HG03039 (cell line): ENCODE data around the gene RNF26.

Experiments
- ATAC-seq: cut with Tn5 transposase; IDR thresholded peaks from one replicate; pipeline ENCODE4 v1.9.1; 2021; ENCODE audit warnings: mild to moderate bottlenecking, moderate library complexity; ENCODE audit not compliant: unreplicated experiment

RNF26 gene

GRCh38 chr11:119335655-119336543, 1.6 kb downstream of the RNF26 start:
- ATAC-seq = no peak

DNA sequence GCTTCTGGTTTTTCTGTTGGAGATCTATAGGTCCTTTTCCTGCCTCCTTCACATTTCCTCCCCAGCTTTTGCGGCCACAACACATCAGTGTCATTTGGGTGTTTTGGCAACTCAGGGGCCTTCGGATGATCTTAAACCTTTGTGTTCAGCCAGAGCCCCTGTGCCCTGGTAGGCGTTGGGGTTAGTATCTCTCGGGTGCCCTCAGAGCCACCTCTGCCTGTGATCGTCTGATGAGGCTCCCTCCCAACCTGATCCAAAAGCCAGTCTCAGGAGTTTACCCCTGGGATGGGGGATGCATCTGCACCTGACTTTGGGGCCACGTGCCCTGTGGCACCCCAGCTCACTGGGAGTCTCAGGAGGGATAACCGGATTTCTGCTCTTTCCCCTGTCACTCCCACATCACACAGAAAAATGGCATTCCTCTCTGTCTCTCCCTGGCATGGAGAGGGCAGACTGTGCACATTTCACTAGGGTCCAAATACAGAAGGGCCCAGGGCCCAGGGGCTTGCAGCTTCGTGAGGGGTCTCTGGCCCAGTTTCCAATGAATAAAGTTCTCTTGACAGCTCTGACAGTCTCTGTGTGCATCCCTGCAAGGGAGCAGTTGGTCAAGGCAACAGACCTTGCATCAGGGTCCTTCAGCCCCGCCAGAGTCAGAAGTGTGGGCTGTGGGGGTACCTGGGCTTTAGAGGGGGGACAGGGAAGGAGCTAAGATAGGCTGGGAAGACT, 2.6 kb downstream of the RNF26 start:
- no peak for ATAC-seq

DNA sequence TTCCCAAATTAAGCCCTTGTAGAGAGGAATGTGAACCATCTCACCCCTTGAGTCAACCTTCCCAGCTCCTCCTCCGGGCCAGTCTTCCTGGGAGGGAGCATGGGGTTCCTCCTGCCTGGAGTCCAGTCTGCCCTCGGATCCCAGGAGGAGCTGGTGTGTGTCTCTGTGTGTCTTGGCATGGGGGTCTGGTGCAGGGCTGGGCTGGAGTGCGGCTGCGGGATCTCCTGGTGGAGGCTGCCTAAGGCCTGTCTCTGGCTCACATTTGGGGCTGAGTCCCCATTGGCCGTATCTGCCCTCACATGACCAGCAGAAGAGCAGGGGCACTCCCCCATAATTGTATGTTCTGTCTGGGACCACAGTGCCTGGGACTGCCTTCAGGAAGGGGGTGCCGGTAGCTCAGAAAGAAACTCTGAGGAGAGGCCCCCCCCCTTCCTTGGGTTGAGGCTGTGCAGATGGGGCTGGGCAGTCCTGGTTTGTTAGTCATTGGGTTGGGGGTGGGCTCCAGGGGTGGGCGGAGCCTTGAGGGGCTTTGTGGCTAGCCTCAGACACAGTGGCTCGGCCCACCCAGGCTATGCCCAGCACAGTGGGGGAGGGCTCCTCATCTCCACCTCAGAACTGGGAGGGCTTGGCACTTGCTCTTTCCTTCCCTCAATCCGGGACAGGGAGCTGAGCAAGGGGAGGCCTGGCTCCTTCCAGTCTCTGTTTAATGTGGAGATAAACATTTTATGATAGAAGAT, 3.4 kb downstream of the RNF26 start:
- ATAC-seq = no peak

- no peak for ATAC-seq
Observed at GRCh38 chr11:119338318-119338890, 4.1 kb downstream of the RNF26 start.

DNA sequence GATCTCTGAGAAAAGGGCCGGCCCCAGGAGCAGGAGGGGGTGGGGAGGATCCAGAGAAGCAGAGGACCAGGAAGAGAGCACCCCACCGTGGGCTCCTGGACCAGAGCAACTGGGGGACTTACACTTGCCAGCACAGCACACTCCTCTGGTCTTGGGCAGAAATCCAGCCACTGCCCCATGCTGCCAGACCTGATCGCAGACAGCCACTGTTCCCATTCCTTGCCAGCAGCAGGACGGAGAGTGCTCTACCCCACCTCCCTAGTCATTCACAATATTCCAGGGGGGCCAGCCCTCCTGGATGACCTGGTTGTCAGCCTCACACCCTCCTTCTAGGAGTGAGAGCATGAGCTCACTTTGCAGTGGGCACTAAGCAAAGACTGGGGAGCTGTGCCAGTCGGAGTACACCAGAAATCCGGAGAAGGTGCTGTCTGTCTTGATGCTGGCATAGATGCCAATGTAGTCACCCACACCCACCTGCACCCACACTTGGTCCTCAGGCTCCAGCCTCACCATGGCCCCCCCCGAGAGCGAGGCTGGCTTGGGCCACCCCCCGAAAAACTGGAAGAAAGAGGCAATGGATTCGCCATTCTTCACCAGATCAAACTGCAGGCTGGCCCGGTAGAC, 4.8 kb downstream of the RNF26 start:
- no peak for ATAC-seq

DNA sequence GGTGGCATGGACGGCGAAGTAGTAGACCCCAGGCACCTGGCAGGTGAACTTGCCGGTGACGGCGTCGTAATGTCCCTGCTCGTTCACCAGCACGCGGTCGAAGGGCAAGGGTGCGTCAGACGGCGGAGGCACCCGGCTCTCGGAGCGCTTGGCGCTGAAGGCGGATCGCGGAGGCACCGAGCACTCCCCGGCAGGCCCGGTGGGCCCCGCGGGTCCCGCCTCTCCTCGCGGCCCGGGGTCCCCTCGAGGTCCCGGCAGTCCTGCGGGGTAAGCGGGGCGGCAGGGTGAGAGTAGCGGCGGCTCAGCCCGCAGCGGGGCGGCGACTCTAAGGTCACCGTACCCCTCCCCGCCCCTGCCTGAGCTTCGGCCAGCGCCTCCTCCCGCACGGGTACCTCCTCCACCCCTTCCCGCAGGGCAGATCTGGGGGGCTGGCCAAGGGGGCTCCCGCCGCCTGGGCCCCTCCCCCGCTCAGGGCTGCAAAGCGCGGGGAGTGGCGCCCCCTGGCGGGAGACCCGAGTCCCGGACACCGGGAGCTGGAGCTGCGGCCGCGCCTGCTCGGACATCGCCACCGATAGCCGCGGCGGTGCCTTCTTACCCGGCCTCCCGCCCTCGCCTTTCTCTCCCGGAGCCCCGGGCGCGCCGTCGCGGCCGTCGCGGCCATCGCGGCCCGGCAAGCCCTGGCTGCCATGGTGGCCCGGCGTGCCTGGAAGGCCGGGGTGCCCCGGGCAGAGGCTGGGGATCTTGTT, 5.4 kb downstream of the RNF26 start:
- no peak for ATAC-seq

- ATAC-seq = no peak
Observed at GRCh38 chr11:119340335-119341221, 6.3 kb downstream of the RNF26 start, which contains the start of gene C1QTNF5. Gene C1QTNF5, minus strand, starts transcription at chr11:119340883. Its CDS starts 486 bp downstream, at chr11:119340397.

DNA sequence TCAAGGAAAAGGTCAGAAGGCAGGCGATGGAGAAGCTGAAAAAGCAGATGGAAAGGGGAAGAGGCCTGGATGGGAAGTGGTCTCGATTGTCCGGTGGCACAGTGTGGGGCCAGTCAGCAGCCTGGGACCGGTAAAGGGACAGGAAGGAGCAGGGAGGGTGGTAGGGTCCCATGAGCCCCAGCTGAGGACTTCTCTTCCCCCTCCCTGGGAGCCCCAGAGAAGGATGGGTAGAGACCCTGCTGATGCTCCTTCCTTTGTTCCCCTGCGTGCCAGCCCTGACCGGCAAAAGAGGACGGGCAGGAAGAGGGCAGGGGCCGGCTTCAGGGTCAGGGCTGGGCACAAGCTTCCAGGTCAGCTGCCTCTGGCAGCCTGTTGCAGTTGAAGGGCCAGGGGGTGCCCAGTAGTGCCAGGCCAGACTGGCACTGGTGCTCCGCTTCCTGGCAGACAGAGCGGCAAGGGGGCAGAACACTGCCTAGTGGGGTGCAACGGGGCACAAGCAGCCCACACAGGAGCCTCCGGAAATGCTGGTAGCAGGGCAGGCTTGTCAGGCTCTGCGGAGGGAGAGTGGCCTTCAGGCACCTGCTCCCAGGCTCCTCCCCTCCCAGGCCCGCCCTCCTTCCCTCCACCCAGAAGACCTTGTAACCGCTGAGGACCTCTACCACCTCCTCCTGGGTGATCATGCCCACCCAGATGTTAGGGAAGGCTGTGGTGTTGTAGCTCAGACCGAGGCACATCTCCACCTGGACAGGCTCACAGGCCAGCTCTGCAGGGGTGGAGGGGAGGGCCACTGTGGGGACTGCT, 7.1 kb downstream of the RNF26 start:
- ATAC-seq = no peak

- no peak for ATAC-seq
Observed at GRCh38 chr11:119342023-119342300, 7.6 kb downstream of the RNF26 start.

- no peak for ATAC-seq
Observed at GRCh38 chr11:119342362-119343130, 8.2 kb downstream of the RNF26 start.

DNA sequence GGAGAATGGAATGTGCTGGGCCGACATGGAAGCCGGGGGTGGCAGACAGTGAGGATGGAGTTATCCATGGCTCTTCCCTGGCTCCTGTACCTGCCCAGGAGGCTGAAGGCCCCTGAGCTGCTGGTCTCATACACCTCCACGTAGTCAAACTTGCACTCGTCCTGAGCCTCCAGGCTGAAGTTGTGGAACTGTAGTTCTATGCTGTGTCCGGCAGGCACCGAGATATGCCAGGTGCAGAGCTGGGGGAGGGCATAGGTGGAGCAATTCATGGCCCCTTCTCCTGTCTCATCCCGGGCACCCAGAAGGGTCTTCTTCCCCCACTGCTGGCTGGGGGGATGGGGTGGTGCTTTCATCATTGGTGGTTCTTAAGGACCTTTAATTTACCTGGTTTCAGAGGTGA, 9.4 kb downstream of the RNF26 start:
- no peak for ATAC-seq

GRCh38 chr11:119344291-119345010, 10.1 kb downstream of the RNF26 start:
- no peak for ATAC-seq

GRCh38 chr11:119345685-119346084, 11.4 kb downstream of the RNF26 start:
- no peak for ATAC-seq

DNA sequence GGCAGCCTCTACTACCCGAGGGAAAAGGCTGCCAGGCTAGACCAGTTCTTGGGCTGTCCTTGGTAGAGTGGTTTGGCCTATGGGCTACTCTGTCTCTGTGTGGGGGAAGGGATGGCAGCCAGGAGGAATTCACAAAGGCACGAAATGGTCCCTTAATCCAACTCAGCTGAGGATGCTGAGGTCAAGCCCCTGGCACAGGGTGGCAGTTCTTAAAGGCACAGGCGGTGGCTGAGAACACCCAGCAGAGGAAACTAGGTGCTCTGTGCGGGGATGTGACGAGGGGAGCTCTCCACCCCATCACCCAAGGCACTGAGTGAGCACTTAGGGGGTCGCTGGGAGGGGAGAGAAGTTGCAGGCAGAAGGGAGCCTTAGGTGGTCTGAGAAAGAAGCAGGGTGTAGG, 12.3 kb downstream of the RNF26 start, which contains the start of gene MFRP:
Gene MFRP (minus strand): TSS at position 101 of the 400 bp plus-strand sequence. CDS start 192 bp downstream, outside the sequence.
- no peak for ATAC-seq

DNA sequence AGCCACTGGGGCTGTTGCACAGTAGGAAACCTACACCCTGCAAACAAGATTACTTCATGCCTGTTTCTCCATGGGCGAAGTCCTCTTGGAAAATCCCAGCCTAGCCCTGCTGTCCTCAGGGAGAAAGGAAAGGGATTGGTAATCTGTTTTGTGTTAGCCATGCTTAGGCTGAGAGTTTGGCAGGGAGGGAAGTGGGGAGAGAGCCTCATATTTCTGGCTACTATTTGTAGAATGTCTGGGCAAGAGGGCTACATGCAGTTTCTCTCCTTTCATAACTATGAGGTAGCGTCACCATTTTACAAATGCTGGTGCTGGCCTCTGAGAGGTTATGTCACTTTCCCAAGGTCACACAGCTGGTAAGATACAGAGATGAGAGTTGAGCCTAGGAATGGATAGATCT, 12.9 kb downstream of the RNF26 start:
- no peak for ATAC-seq

DNA sequence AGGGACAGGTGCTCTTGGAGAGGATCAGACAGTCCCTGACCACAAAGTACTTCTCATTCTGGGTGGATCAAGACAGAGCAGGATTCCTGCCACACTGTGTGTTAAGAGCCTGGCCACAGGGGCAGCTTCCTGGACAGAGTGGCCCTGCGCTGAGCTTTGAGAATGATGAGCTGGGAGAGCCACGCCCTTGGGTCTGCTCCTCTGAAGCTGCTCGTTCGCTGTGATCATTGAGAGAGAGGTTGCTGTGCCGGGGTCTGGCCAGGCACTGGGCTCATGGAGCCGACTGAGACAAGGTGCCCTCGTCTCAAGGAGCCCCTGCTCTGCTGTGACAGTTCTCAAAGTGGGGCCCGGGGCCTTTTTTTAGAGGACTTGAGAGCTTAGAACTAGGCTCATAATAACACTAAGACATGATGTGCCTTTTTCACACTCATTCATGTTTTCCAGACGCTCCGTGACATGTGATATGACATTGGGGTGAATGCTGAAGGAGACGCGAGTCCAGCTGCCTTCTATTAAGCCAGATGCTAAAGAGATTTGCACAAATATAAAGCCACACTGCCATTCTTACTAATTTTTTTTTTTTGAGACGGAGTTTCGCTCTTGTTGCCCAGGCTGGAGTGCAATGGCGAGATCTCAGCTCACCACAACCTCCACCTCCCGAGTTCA, 13.7 kb downstream of the RNF26 start:
- no peak for ATAC-seq
